DMS 273 treated with DMSO at 0.1 percent for 48 hours (cell line): ENCODE measurements around the gene RELN.

Source experiments
- DNase-seq: peaks from one replicate; lab custom pipeline; 2025; lab: John Stamatoyannopoulos, UW

Gene RELN

GRCh38 chr7:103715376-103716120 is 273.9 kb downstream of the RELN start:
- DNase-seq, result peak; percentile 38

DNA sequence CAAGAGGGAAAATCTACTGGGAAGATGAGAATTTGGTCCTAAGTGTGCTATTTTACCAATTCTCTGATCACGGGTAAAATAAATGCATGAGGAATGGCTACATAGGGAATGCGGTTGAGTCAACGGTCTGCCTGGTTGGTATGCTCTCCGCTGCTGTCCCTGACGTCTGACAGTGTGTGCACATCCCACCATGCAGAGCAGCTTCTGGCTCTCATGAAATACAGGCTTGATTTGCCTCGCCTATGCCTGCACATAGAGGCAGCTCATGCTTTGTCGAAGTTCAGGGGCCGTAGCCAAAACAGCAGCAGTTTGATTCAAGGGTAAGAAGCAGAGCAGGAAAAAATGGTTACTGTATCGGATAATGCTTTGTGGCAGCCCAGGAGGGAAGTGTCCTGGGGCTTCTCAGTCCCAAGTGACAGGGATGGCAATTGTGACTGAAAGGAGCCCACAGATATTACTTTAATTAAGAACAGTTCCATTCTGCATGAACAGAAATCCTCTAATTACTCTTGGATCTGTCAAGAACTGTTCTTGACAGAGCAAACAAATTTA is 275.0 kb downstream of the RELN start:
- no peak for DNase-seq

DNA sequence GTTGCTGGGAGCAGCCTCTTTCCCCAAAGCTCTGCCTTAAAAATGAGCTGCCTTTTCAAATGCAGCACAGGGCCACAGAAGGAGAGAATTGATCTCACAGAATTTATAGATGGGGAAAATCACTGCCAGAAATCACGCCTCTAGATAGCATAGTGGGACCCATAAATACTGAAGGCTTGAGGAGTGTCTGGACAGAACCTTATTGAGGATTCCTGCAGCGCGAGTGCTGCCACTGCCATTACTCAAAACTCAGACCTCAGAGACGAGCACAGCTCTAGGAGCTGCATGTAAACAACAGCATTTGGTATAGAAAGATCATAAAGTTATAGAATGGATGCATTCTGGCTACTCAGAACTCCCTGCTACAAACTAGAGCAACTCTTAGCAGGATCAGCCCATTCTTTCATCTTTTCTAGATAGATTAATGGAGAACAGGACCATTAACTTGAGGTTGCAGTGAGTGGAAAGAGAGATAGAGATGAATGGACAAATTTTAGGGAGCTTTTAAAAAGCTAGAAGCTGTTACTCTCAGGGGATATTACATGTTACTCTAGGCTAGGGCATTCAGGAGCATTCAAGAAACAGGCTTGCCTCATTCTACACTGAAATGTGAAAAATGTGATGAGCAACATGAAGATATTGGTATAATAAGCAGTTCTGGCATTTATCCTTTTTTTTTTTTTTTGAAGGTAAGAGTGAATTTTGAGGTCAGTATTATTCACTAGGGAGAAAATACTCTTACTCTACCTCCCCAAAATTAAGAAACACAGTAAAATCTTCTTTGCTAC is 276.3 kb downstream of the RELN start:
- DNase-seq, result no peak

GRCh38 chr7:103711413-103711812 is 278.0 kb downstream of the RELN start:
- no peak for DNase-seq

GRCh38 chr7:103710247-103710646 is 279.2 kb downstream of the RELN start:
- no peak for DNase-seq

GRCh38 chr7:103706805-103707204 is 282.7 kb downstream of the RELN start:
- DNase-seq, result no peak

GRCh38 chr7:103705542-103705941 is 283.9 kb downstream of the RELN start:
- DNase-seq, result no peak

- peak; percentile 67 for DNase-seq
These were observed 284.8 kb downstream of the RELN start for GRCh38 chr7:103704701-103705100.

DNA sequence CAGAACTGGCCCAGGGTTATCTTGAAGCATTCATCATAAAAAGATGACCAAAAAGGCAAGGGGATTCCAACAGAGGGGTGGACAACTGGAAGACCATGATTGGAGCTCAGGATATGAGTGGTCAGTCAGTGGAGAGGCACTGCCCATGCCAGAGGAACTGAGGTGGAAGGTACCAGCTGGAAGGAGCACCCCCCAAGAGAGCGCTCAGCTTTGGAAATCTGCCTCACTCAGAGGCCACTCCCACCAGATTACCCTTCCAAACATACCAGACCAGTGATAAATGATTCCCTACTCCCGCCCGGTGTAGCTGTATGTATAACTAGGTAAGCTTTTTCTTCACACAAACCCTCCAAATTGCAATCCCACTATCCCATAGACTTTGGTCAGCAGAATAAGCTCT is 286.5 kb downstream of the RELN start:
- no peak for DNase-seq

GRCh38 chr7:103702454-103702853 is 287.0 kb downstream of the RELN start:
- DNase-seq, result no peak

DNA sequence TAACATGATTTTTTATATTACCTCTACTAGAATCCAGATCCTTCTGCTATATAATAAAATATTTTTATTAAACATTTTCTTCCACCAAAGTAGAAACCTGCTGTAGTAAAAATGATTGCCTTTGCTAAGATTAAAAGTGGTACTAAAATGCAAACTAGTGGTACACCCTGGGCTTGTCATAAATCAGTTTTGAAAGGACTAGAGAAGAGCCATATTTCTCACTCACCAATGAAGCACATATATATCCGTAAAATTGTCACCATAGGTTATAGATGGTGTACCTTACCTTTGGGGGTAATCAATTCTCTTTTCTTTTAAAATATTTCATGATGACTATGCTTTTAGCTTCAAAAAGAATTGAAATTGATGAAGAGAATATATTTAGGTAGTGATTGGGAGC is 290.4 kb downstream of the RELN start:
- no peak for DNase-seq

DNA sequence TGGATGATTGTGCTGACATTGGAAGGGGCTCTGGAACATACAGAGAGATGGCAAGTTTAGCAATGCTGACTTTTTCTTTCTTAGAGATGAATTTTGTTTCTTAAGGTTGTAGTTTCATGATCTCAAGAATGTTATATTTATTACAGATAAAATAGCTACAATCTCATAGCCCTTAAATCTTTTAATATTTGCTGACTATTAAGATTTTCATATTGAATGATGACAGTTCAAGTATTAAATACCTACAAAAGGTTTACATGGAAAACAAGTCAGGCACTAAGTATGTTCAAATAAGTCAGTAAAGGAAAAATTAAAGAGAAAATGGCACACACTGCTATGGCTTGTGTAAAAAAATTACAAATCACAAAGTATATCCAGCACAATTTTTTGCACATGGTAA is 291.4 kb downstream of the RELN start:
- DNase-seq, result no peak

DNA sequence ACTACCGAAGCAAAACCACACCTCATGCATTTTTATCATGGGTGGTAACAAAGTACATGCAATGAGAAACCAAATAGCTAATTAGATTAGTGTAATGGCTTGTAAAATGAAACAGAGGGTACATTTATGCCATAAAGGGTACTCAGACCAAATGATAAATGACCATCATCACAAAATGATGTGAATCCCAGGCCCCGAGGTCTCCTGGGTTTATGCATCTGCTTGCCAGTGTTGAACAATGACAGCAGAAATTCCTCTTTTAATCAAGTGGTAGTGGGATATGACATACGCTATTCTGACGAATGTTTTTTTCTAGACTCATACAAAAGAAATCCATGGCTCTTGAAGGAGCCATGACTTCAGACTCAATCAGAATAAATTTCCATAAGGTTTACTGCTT is 293.9 kb downstream of the RELN start:
- no peak for DNase-seq

GRCh38 chr7:103694304-103694703 is 295.2 kb downstream of the RELN start:
- no peak for DNase-seq

GRCh38 chr7:103691291-103691690 is 298.2 kb downstream of the RELN start:
- DNase-seq, result no peak

GRCh38 chr7:103690242-103690974 is 299.1 kb downstream of the RELN start:
- peak; percentile 74 for DNase-seq

- no peak for DNase-seq
These were observed 300.2 kb downstream of the RELN start for GRCh38 chr7:103689255-103689654.

DNA sequence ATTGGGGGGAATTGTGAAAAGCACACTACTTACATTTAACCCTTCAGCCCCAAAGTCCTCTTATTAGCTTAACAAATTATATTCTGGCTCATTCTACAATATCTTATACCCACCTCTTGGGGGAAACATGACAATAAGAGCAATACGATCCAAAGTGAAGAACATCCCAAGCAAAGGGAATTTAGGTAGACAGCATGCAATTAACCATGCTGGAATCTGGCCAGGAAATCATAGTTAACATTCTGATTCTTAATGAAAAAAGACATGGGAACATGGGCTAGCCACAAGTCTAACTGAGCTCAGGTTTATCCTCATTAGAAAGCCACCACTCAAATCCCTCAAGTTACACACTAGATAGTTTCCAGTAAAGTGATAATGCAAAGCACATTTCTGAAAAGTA is 301.5 kb downstream of the RELN start:
- peak; percentile 54 for DNase-seq

DNA sequence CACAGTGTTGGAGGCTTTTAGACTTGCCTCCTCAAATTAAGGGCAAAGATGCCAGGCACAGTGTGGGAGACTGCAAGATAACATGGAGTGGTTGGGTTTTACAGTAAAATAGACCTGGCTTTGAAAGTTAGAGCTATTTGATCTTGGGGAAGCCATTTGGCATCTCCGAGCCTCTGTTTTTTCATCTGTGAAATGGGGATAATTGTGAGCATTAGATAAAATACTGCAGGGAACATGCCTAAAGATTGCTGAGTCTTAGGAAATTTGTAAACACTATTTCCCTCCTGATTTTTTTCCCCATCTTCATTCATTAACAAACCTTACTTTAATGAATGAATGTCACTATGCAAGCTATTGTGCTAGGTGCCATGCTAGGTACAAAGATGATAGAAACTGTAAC is 302.2 kb downstream of the RELN start:
- DNase-seq, result no peak

GRCh38 chr7:103686763-103687162 is 302.7 kb downstream of the RELN start:
- no peak for DNase-seq

- DNase-seq, result peak; percentile 94
These were observed 303.4 kb downstream of the RELN start for GRCh38 chr7:103686064-103686463.

GRCh38 chr7:103685646-103686045 is 303.8 kb downstream of the RELN start:
- DNase-seq, result no peak

- DNase-seq, result no peak
These were observed 306.1 kb downstream of the RELN start for GRCh38 chr7:103683348-103683747.
